ENCODE data around the gene OXCT2. TPM values are rescaled to one million over a fixed set of nuclear protein-coding genes. Genes with fewer than 3 reads are reported as not detected.
"Not testable (repeated sequence)": the region's sequence is repeated elsewhere in the genome, so short reads cannot be mapped to it uniquely, and the experiment has no call there.

Gene OXCT2
- total RNA-seq, 1 donor from 2014 or later: 1.2 TPM

- H3K9me3 Mint-ChIP-seq; H3K27ac Mint-ChIP-seq; ATAC-seq (ENCODE audit: low read depth); H3K4me3 Mint-ChIP-seq; CTCF ChIA-PET; intact Hi-C loops (cut with micrococcal nuclease); H3K27me3 Mint-ChIP-seq; H3K4me1 Mint-ChIP-seq; H3K36me3 Mint-ChIP-seq (ENCODE audit: low read depth); DNase-seq: not testable (repeated sequence)
- POLR2A ChIA-PET: interaction anchor here (1.2 kb wide), 1 partner anchor 16 kb away, joined by 8 read pairs; no protein-coding TSS in a partner anchor
These were observed 11.5 kb upstream of the OXCT2 start for GRCh38 chr1:39782685-39783084.

- H3K4me3 Mint-ChIP-seq: no peak overlapping the region
- no peaks in the 10 kb centered on the region for H3K27me3 Mint-ChIP-seq
- intact Hi-C loops (cut with micrococcal nuclease): no loop called here
- ATAC-seq (ENCODE audit: low read depth) (no peak), DNase-seq (no peak)
- H3K36me3 Mint-ChIP-seq (ENCODE audit: low read depth): no peaks in the 10 kb centered on the region
- no peak overlapping the region for H3K27ac Mint-ChIP-seq
- H3K4me1 Mint-ChIP-seq: no peaks in the 10 kb centered on the region
- ChIA-PET POLR2A (interaction anchor here (1.2 kb wide), 1 partner anchor 16 kb away, joined by 8 read pairs; no protein-coding TSS in a partner anchor), CTCF (no interaction called here)
- no peaks in the 10 kb centered on the region for H3K9me3 Mint-ChIP-seq
- TF ChIP-seq, protein P1, sequence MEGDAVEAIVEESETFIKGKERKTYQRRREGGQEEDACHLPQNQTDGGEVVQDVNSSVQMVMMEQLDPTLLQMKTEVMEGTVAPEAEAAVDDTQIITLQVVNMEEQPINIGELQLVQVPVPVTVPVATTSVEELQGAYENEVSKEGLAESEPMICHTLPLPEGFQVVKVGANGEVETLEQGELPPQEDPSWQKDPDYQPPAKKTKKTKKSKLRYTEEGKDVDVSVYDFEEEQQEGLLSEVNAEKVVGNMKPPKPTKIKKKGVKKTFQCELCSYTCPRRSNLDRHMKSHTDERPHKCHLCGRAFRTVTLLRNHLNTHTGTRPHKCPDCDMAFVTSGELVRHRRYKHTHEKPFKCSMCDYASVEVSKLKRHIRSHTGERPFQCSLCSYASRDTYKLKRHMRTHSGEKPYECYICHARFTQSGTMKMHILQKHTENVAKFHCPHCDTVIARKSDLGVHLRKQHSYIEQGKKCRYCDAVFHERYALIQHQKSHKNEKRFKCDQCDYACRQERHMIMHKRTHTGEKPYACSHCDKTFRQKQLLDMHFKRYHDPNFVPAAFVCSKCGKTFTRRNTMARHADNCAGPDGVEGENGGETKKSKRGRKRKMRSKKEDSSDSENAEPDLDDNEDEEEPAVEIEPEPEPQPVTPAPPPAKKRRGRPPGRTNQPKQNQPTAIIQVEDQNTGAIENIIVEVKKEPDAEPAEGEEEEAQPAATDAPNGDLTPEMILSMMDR (IDR thresholded peaks at IDR 0.05): no peak
These were observed 11.0 kb upstream of the OXCT2 start for GRCh38 chr1:39782103-39782502.

GRCh38 chr1:39781349-39781715 is 10.2 kb upstream of the OXCT2 start:
- no peak overlapping the region for H3K27ac Mint-ChIP-seq

GRCh38 chr1:39779821-39780220 is 8.7 kb upstream of the OXCT2 start:
- intact Hi-C loops (cut with micrococcal nuclease): no loop called here
- POLR2A ChIA-PET: no interaction called here
- TF ChIP-seq, protein P1 (IDR thresholded peaks at IDR 0.05): no peak
- H3K36me3 Mint-ChIP-seq (ENCODE audit: low read depth): no peaks in the 10 kb centered on the region
- H3K27me3 Mint-ChIP-seq: no peaks in the 10 kb centered on the region
- H3K4me1 Mint-ChIP-seq: peaks cover 7% of the 10 kb centered on the region
- H3K27ac Mint-ChIP-seq: no peak overlapping the region
- CTCF ChIA-PET: no interaction called here
- DNase-seq (no peak), ATAC-seq (ENCODE audit: low read depth) (no peak)
- no peaks in the 10 kb centered on the region for H3K9me3 Mint-ChIP-seq
- no peak overlapping the region for H3K4me3 Mint-ChIP-seq

More at GRCh38 chr1:39781349-39781715, 10.2 kb upstream of the OXCT2 start:
- ATAC-seq (ENCODE audit: low read depth) (no peak), DNase-seq (no peak)
- intact Hi-C loops (cut with micrococcal nuclease): no loop called here
- CTCF ChIA-PET: no interaction called here
- H3K36me3 Mint-ChIP-seq (ENCODE audit: low read depth): no peaks in the 10 kb centered on the region
- no peaks in the 10 kb centered on the region for H3K27me3 Mint-ChIP-seq
- H3K4me3 Mint-ChIP-seq: no peak overlapping the region
- H3K9me3 Mint-ChIP-seq: no peaks in the 10 kb centered on the region
- POLR2A ChIA-PET: interaction anchor here (0.5 kb wide), 1 partner anchor 263 kb away, joined by 3 read pairs; no protein-coding TSS in a partner anchor
- H3K4me1 Mint-ChIP-seq: peaks cover 2% of the 10 kb centered on the region
- TF ChIP-seq, protein P1 (IDR thresholded peaks at IDR 0.05): no peak

GRCh38 chr1:39779137-39779536 is 8.0 kb upstream of the OXCT2 start:
- peaks cover 7% of the 10 kb centered on the region for H3K4me1 Mint-ChIP-seq
- DNase-seq (no peak), ATAC-seq (ENCODE audit: low read depth) (no peak)
- ChIA-PET POLR2A (no interaction called here), CTCF (no interaction called here)
- no peaks in the 10 kb centered on the region for H3K27me3 Mint-ChIP-seq
- intact Hi-C loops (cut with micrococcal nuclease): no loop called here
- TF ChIP-seq, protein P1 (IDR thresholded peaks at IDR 0.05): no peak
- no peak overlapping the region for H3K27ac Mint-ChIP-seq
- no peaks in the 10 kb centered on the region for H3K9me3 Mint-ChIP-seq
- no peaks in the 10 kb centered on the region for H3K36me3 Mint-ChIP-seq (ENCODE audit: low read depth)
- H3K4me3 Mint-ChIP-seq: no peak overlapping the region

GRCh38 chr1:39778463-39779099 is 7.4 kb upstream of the OXCT2 start:
- intact Hi-C loops (cut with micrococcal nuclease); H3K36me3 Mint-ChIP-seq (ENCODE audit: low read depth); H3K27ac Mint-ChIP-seq; H3K27me3 Mint-ChIP-seq; CTCF ChIA-PET; DNase-seq; H3K4me1 Mint-ChIP-seq; H3K9me3 Mint-ChIP-seq; H3K4me3 Mint-ChIP-seq; ATAC-seq (ENCODE audit: low read depth); POLR2A ChIA-PET: not testable (repeated sequence)

GRCh38 chr1:39777896-39778295 is 6.7 kb upstream of the OXCT2 start:
- H3K27ac Mint-ChIP-seq; POLR2A ChIA-PET; H3K4me1 Mint-ChIP-seq; DNase-seq; H3K27me3 Mint-ChIP-seq; H3K9me3 Mint-ChIP-seq; intact Hi-C loops (cut with micrococcal nuclease); H3K4me3 Mint-ChIP-seq; H3K36me3 Mint-ChIP-seq (ENCODE audit: low read depth); ATAC-seq (ENCODE audit: low read depth); CTCF ChIA-PET: not testable (repeated sequence)

Measured in activated B cell treated with CpG ODN at 0.5 μM for 24 hours (primary cell).